Measurements from ENCODE around the gene EYA2.

The EYA2 gene

DNA sequence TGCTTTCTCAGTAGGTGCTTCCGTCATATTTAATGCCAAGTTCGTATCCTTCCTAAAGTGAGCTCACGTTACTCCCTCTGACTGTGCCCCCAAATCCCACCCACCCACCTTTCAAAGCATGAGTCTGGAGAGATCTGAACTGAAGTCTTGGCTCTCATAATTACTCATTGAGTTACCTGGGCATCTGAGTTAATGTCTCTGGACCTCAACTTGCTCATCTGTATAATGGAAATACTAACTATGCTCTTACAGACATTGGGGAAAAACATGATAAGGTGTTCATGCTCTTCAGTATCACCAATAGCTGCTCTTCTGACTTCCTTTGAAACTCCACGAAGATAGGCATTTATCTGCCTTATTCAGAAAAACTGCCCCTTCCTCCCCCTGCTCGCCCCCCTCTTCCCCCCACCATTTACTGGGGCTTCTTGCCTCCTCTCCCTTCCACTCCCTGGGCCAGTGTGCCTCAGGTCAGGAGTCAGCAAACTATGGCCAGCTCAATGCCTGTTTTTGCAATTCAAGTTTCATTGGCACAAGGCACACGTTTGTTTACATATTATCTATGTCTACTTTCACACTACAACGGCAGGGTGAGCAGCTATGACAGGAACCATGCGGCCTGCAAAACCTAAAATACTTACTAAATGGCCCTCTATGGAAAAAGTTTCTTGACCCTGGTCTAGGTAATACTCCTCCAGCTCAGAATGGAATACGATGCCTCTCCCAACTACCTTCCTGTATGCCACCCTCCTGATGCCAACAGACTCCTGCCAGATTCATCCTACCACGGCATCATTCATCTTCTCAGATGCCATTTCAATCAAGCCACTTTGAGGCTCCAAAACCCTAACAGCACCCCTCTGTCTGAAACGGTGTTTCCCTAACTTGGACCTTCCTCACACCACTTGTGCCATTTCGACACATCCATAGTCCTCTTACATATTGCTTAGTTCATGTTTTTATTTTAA, 323.1 kb downstream of the EYA2 start:
- no peak for DNase-seq (ENCODE audit: low read depth in 1 of 2, low spot score in 1 of 2)

DNA sequence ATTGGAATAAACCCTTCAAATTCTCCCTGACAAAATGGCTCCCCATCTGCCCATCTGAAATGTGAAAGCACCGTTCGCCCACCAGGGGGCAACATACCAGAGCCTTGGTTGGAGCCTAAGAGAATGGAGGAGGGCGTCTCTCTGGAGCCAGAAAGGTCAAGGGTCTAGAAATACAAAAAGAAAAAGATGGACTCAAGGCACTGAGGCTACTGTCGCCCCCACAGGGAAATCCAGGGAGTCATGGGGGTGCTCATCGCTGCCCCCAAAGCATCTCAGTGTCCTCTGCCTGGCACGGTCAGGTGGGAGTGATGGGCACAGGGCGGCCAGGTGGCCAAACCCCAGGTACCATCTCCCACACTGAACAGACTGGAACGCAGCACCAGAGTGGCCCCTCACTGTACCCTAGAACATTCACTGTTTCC, 325.5 kb downstream of the EYA2 start:
- peak; percentile 33 to 41 for DNase-seq (ENCODE audit: low read depth in 1 of 2, low spot score in 1 of 2)

DNA sequence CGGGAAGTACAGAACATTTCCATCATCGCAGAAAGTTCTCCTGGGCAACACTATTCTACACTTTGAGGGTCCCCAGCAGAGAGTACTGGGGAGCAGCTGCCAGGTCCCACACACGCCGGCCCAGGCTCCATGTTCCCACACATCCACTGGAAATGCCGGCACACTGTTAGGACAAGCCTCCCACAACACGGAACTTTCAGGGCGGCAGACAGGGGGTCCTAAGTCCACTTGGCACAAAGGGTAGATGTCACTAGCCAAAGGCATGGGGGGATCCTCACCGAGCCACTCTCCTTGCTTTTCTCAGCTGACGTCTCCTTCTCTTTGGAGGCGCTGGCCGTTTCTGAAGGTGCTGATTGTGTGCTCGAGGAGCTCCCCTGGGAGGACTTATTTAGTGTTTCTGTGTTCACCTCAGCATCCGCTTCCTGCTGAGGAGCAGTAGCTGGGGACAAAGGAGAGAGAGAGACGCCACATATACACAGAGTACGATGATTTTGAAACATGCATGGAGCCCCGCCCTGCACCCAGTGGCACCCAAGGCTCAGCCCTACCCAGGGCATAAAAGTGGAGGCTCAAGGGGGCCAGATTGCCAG, 326.5 kb downstream of the EYA2 start:
- no peak for DNase-seq (ENCODE audit: low read depth in 1 of 2, low spot score in 1 of 2)

GRCh38 chr20:47222468-47223119, 328.0 kb downstream of the EYA2 start:
- DNase-seq (ENCODE audit: low read depth in 1 of 2, low spot score in 1 of 2): no peak

GRCh38 chr20:47223896-47224295, 329.3 kb downstream of the EYA2 start:
- DNase-seq (ENCODE audit: low read depth in 1 of 2, low spot score in 1 of 2): no peak

DNA sequence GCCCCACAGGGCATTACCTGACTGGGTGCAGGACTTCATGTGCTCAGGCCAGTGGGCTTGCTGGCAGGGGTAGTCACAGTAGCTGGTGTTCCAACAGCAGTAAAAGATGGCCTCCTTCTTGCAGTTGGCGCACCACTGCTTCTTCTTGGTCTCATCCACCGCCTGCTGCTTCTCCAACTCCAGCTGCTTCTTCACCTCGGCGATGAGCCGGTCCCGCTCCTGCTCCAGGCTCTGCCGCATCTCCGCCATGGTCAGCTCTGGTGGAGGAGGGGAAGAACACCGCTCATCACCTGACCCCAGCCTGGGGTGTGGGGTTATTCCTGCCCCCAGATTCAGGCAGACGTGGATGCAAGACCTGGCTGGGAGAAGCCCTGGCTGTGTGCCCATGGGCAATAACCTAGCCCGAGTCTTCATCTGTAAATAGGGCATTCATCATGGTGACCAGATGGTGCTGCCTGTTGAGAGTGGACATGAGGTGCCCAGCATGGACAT, 329.7 kb downstream of the EYA2 start:
- DNase-seq (ENCODE audit: low read depth in 1 of 2, low spot score in 1 of 2): no peak

DNA sequence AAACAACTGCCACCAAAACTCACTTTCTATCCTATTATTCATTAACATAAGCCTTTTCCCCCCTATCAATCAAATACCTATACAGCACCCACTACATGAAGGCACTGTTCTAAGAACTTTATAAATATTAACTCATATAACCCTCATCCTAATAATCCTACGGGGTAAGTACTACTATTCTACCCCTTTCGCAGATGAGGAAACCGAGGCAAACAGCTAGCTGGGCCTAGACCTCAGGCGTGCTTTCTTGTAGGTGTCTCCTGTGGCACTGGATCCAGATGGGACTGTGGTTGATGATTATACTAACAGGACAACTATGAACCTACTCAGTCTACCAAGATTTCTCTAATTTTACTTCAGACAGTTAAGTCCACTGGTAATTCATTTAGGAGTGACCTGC, 330.2 kb downstream of the EYA2 start:
- no peak for DNase-seq (ENCODE audit: low read depth in 1 of 2, low spot score in 1 of 2)

DNA sequence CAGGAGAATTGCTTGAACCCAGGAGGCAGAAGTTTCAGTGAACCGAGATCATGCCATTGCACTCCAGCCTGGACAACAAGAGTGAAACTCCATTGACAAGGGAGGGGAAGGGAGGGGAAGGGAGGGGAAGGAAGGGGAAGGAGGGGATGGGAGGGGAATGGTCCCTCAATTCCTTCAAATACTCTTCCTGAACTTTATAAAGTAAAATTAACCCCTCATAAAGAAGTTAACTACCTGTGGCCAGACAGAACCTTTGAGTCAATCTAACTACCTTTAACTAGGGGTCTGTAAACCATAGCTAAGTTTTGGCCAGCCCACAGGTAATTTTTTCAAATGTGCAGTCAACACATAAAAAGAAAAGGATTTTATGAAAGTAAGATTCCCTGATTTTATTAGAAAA, 330.8 kb downstream of the EYA2 start:
- DNase-seq (ENCODE audit: low read depth in 1 of 2, low spot score in 1 of 2): no peak

- no peak for DNase-seq (ENCODE audit: low read depth in 1 of 2, low spot score in 1 of 2)
Observed at GRCh38 chr20:47227119-47227518, 332.5 kb downstream of the EYA2 start.

- DNase-seq (ENCODE audit: low read depth in 1 of 2, low spot score in 1 of 2): no peak
Observed at GRCh38 chr20:47227576-47227975, 332.9 kb downstream of the EYA2 start.

GRCh38 chr20:47228654-47229053, 334.0 kb downstream of the EYA2 start:
- DNase-seq (ENCODE audit: low read depth in 1 of 2, low spot score in 1 of 2): no peak

- no peak for DNase-seq (ENCODE audit: low read depth in 1 of 2, low spot score in 1 of 2)
Observed at GRCh38 chr20:47230811-47231256, 336.2 kb downstream of the EYA2 start.

GRCh38 chr20:47231382-47232039, 336.9 kb downstream of the EYA2 start:
- DNase-seq (ENCODE audit: low read depth in 1 of 2, low spot score in 1 of 2): no peak

DNA sequence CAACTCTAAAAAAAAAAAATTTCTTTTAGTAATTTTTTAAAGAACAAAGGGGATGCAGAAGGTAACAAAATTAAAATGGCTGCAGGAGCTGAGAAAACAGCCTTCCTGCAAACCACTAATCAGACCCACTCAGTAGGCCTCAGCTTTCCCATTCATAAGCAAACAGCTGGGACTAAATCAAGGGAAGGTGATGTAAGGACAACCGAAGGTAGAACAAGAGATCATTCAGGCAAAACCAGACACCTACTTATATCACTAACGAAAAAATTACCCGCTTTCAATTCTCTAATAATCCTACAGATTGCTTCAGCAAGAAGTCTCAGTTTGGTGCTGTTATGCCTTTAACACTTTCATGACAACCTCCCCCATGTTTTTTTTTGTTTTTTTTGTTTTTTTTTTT, 337.9 kb downstream of the EYA2 start:
- DNase-seq (ENCODE audit: low read depth in 1 of 2, low spot score in 1 of 2): no peak

GRCh38 chr20:47233333-47234188, 338.9 kb downstream of the EYA2 start:
- no peak for DNase-seq (ENCODE audit: low read depth in 1 of 2, low spot score in 1 of 2)

- DNase-seq (ENCODE audit: low read depth in 1 of 2, low spot score in 1 of 2): no peak
Observed at GRCh38 chr20:47235111-47235510, 340.5 kb downstream of the EYA2 start.

- DNase-seq (ENCODE audit: low read depth in 1 of 2, low spot score in 1 of 2): no peak
Observed at GRCh38 chr20:47235853-47236638, 341.4 kb downstream of the EYA2 start.

GRCh38 chr20:47236639-47236900, 341.9 kb downstream of the EYA2 start:
- no peak for DNase-seq (ENCODE audit: low read depth in 1 of 2, low spot score in 1 of 2)

- no peak for DNase-seq (ENCODE audit: low read depth in 1 of 2, low spot score in 1 of 2)
Observed at GRCh38 chr20:47237715-47238114, 343.1 kb downstream of the EYA2 start.

Measured in activated CD4-positive, alpha-beta T cell treated with anti-CD3 and anti-CD28 coated beads, Interleukin-2, amount 50 U/mL, for 24 hours (primary cell).